ENCODE measurements around the gene PPEF1. TPM values are rescaled to one million over a fixed set of nuclear protein-coding genes. Genes with fewer than 3 reads are reported as not detected.

Gene PPEF1, protein sequence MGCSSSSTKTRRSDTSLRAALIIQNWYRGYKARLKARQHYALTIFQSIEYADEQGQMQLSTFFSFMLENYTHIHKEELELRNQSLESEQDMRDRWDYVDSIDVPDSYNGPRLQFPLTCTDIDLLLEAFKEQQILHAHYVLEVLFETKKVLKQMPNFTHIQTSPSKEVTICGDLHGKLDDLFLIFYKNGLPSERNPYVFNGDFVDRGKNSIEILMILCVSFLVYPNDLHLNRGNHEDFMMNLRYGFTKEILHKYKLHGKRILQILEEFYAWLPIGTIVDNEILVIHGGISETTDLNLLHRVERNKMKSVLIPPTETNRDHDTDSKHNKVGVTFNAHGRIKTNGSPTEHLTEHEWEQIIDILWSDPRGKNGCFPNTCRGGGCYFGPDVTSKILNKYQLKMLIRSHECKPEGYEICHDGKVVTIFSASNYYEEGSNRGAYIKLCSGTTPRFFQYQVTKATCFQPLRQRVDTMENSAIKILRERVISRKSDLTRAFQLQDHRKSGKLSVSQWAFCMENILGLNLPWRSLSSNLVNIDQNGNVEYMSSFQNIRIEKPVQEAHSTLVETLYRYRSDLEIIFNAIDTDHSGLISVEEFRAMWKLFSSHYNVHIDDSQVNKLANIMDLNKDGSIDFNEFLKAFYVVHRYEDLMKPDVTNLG
- 1.6 and 2.6 TPM in 2 replicates for total RNA-seq (2014; rRNA removed; shearing (Covaris generic))
- polyA plus RNA-seq (2014; cell fraction: nucleus; rRNA removed), result 0.94 and 1.0 TPM in 2 replicates

- DNase-seq (ENCODE audit: extremely low read depth, low read depth), result no peak
Measured at GRCh38 chrX:18707426-18708049, at the start of gene PPEF1. Gene PPEF1 (plus strand): TSS chrX:18707645. CDS start chrX:18707781, 136 bp downstream.

DNA sequence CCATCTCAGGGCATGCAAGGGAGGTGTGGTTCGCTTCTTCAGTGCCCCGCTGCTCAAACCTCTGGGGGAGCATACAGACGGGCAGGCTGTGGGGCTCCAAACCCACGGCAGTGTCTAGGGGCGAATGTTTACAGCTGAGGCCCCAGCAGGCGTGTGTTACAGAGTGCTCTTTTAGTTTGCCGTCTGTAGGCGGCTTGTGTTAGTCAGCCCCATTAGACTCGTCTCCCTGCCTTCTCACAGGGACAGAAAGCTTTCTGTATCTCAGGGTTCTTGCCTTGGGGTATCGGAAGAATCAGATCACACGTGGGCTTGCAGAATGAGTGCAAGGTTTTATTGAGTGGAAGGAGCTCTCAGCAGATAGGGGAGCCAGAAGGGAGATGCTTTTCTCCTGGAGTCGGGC, 46.2 kb upstream of the PPEF1 start:
- DNase-seq (ENCODE audit: extremely low read depth, low read depth), result no peak

DNA sequence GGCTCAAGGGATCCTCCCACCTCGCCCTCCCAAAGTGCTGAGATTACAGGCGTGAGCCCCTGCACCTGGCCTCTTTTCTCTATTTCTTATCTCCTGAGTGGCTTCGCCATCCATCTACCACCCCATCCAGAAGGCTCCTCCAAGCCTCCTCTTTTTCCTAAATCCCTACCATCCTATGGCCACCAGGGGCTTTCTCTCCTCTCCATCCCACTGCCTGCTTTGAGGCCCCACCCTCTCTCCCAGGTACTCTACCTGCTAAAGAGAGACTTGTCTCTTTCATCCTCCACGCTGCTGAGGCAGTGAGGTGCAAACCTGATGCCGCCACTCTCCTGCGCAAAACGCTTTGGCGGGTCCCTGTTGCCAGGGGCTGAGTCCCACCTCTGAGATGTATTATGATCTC, 42.5 kb upstream of the PPEF1 start:
- DNase-seq (ENCODE audit: extremely low read depth, low read depth), result no peak

DNA sequence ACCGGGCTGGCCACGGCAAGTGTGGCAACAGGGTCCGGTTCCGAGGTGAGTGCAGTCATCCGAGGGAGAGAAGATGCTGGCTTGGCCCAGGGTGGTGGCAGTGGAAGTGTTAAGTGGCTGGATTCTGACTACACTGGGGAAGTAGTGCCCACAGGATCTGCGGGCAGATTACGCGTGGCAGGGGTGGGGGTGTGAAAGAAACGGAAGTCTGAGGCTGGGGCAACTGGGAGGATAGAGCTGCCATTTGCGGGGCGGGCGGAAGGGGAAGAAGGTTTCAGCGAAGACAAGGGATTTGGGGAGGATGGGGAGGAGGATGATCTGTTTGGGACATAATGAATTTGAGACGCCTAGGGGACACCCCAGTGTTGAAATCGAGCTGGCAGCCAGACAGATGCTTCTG, 40.8 kb upstream of the PPEF1 start:
- no peak for DNase-seq (ENCODE audit: extremely low read depth, low read depth)

- no peak for DNase-seq (ENCODE audit: extremely low read depth, low read depth)
Measured at GRCh38 chrX:18668071-18668835, 39.2 kb upstream of the PPEF1 start.

GRCh38 chrX:18672008-18672407, 35.4 kb upstream of the PPEF1 start, which contains the start of gene RS1:
Gene RS1 (minus strand): TSS chrX:18672108. CDS start chrX:18672068, 40 bp downstream.
- no peak for DNase-seq (ENCODE audit: extremely low read depth, low read depth)

- no peak for DNase-seq (ENCODE audit: extremely low read depth, low read depth)
Measured at GRCh38 chrX:18674417-18674787, 33.0 kb upstream of the PPEF1 start.

- peak; percentile 72 for DNase-seq (ENCODE audit: extremely low read depth, low read depth)
Measured at GRCh38 chrX:18674788-18675735, 32.4 kb upstream of the PPEF1 start.

DNA sequence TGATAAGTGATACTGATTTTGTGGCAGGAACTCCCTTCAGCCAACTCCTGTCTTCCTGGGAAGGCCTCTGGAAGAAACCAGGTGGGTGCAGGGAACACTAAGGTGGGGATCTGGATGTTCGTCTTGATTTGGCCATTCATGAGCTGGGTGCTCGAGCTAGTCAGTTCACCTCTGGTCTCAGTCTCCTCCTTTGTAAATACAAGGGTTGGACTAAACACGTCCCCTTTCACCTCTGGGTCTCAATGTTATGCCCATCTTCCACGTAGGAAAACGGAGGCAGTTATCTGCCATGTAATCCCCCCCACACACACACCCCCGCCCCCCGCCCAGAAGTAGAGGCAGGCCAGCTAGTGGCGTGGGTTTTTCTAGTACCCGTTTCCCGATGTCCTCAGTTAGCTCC, 31.4 kb upstream of the PPEF1 start:
- no peak for DNase-seq (ENCODE audit: extremely low read depth, low read depth)

DNA sequence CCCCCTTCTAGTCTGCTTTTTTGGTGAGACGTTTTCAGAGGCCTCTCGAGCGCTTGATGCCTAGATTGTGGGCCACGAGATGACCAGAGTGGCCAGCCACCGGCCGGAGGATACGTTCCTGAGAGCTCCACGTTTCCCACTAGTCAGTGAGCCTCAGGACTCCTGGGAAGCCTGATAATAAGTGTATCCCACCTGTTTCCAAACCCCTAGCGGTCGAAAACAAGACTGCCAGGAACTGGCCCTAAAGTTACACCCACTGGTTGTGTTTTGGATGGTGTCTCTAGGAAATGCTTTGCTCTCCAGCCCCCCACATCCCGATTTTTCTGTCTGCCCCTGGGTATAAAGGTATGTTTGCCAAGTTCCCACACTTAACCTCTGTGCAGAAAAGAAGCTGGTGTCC, 31.0 kb upstream of the PPEF1 start:
- no peak for DNase-seq (ENCODE audit: extremely low read depth, low read depth)

DNA sequence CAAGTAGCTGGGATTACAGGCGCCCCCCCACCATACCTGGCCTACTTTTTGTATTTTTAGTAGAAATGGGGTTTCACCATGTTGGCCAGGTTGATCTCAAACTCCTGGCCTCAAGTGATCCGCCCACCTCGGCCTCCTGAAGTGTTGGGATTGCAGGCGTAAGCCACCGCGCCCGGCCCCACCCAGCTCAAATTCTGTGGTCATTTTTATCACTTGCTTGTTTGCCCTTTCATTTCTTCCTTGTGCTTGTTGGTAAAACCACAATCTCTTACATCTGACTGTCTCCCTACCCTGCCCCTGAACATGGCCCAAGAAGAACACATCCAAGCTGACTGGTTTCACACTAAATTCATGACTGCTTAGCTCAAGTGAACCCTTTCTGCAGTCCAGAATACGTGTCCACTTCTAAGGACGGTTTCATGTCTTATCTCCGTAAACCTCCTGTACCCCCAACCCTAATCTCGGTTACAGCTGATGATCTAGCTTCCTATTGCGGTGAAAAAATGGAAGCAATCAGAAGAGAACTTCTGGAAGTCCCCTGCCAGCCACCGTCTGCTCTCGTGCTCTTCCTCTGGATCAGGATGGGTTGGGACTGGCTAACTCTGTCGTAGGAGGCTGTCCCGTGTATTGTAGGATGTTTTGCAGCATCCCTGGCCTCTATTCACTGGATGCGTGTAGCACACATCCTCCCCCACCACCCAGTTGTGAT, 30.1 kb upstream of the PPEF1 start:
- no peak for DNase-seq (ENCODE audit: extremely low read depth, low read depth)

DNA sequence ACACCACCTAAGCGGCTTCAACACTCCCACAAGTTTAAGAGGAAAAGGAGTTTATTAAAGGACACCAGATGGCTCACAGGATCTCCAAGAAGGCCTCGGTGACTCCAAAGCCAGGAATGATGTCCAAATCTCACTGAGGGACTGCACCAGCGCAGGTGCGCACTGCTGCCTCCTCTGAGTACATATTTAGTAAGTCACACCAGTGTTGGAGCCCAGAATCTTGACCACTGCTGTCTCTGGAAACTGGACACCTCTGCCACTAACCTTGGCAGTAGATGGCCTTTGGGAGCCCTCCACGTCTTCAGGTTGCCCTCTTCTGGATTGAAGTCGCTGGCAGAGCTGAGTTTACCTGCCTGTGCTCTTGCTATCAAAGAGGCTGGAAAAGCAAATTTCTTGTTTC, 25.4 kb upstream of the PPEF1 start:
- DNase-seq (ENCODE audit: extremely low read depth, low read depth), result no peak

- no peak for DNase-seq (ENCODE audit: extremely low read depth, low read depth)
Measured at GRCh38 chrX:18682979-18683387, 24.5 kb upstream of the PPEF1 start.

DNA sequence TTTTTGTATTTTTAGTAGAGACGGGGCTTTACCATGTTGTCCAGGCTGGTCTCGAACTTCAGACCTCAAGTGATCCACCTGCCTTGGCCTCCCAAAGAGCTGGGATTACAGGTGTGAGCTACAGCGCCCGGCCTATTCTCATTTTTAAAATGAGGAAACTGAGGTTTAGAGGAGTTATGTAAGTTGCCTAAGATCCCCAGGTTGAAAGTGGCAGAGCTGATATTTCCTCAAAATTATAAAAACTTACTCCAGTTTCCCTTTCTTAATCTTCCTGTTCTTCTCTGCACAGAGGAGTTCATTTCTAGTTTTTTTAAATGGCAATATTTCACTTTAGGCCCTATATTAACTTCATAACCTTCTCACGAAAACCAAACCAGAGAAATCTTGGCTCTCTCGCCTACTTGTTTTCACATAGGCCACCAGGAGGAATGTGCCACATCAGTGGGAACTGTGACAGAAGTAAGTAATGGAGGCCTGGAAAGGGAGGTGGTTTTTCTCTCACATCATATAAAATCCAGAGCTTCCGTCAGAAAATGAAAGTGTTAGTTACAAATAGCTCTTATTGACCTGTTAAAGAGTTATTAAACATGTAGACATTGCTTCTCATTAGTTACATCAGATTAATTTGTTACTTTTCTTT, 19.5 kb upstream of the PPEF1 start:
- peak; percentile 68 for DNase-seq (ENCODE audit: extremely low read depth, low read depth)

DNA sequence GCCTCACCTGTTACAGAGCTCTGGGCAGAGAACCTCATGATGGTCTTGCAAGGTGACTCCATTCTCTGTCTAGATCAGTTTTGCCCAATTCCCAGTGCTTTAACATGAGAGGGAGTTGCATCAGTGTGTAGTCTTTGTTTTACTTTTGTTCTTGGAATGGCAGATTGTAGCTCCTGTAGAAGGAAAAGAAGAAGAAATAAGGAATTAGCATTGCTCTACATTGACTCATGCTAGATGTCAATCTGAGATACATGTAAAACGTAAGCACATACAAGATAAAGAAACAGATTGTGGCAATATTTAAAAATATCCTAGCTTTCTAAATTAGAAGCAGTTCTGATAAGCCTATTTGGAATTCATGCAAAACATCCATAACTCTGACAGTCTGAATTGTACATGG, 16.0 kb upstream of the PPEF1 start:
- DNase-seq (ENCODE audit: extremely low read depth, low read depth), result no peak

DNA sequence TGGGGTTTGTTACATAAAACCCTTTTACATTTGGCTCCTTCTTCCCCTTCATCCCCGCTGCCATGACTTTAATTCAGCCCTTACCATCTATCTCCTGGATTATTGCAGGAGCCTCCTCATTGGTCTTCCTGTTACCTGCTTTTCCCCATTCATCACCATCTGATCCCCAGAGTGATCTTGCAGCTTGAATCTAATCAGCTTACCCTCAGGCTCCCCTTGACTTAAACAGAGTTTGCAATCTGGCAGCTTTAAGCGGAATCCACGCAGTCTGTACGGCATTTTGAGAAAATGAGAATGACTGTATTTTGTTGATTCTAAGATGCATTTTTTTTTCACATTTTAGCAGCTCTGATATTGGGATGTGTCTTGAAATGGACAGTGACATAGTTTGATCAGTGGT, 14.9 kb upstream of the PPEF1 start:
- DNase-seq (ENCODE audit: extremely low read depth, low read depth), result no peak

- no peak for DNase-seq (ENCODE audit: extremely low read depth, low read depth)
Measured at GRCh38 chrX:18696653-18697052, 10.8 kb upstream of the PPEF1 start.
